NCI-H187 (cell line): ENCODE data around the gene ZNRF4.
"Not testable (repeated sequence)": the region's sequence is repeated elsewhere in the genome, so short reads cannot be mapped to it uniquely, and the experiment has no call there.

Experiments used
- DNase-seq, 2 experiments: peaks; one replicate each; lab custom pipeline; 2025; lab: John Stamatoyannopoulos, UW

Gene ZNRF4

GRCh38 chr19:5473646-5474045 lies 18.4 kb downstream of the ZNRF4 start:
- no peak for DNase-seq

- no peak for DNase-seq
Measured at GRCh38 chr19:5477451-5478215, 22.4 kb downstream of the ZNRF4 start.

- DNase-seq = no peak
Measured at GRCh38 chr19:5478241-5478924, 23.2 kb downstream of the ZNRF4 start.

GRCh38 chr19:5478925-5479588 lies 23.8 kb downstream of the ZNRF4 start:
- no peak for DNase-seq

- DNase-seq = no peak
Measured at GRCh38 chr19:5479958-5480357, 24.7 kb downstream of the ZNRF4 start.

- DNase-seq = no peak
Measured at GRCh38 chr19:5480427-5480836, 25.2 kb downstream of the ZNRF4 start.

GRCh38 chr19:5481957-5482356 lies 26.7 kb downstream of the ZNRF4 start:
- DNase-seq = no peak

GRCh38 chr19:5484398-5485285 lies 29.4 kb downstream of the ZNRF4 start:
- DNase-seq = no peak

- DNase-seq = no peak
Measured at GRCh38 chr19:5485286-5485636, 30.0 kb downstream of the ZNRF4 start.

- not testable (repeated sequence) for DNase-seq
Measured at GRCh38 chr19:5485658-5486057, 30.4 kb downstream of the ZNRF4 start.

GRCh38 chr19:5487222-5487621 lies 32.0 kb downstream of the ZNRF4 start:
- DNase-seq = no peak

- no peak for DNase-seq
Measured at GRCh38 chr19:5489551-5489950, 34.3 kb downstream of the ZNRF4 start.

GRCh38 chr19:5491565-5491964 lies 36.3 kb downstream of the ZNRF4 start:
- DNase-seq = no peak

- DNase-seq = no peak
Measured at GRCh38 chr19:5492281-5492634, 37.0 kb downstream of the ZNRF4 start.

- no peak for DNase-seq
Measured at GRCh38 chr19:5492635-5493409, 37.6 kb downstream of the ZNRF4 start.

- no peak for DNase-seq
Measured at GRCh38 chr19:5494773-5495172, 39.6 kb downstream of the ZNRF4 start.

- no peak for DNase-seq
Measured at GRCh38 chr19:5495792-5496191, 40.6 kb downstream of the ZNRF4 start.

- DNase-seq = no peak
Measured at GRCh38 chr19:5497297-5497696, 42.1 kb downstream of the ZNRF4 start.

GRCh38 chr19:5498830-5499550 lies 43.8 kb downstream of the ZNRF4 start:
- no peak for DNase-seq

GRCh38 chr19:5501907-5502306 lies 46.7 kb downstream of the ZNRF4 start:
- DNase-seq = no peak

- DNase-seq = no peak
Measured at GRCh38 chr19:5503598-5503997, 48.4 kb downstream of the ZNRF4 start.
